H1 (cell line): ENCODE measurements around the gene ARHGEF12. TPM values are rescaled to one million over a fixed set of nuclear protein-coding genes. Genes with fewer than 3 reads are reported as not detected.

ENCODE experiments used
- CTCF ChIA-PET: fragments of 300-600 bp; sonication (Branson Sonifier 250); formaldehyde crosslinking; loops from one replicate; lab custom pipeline; 2021; ENCODE audit not compliant: partially characterized antibody; lab: Charles Lee
- POLR2A ChIA-PET: fragments of 300-600 bp; sonication (Branson Sonifier 250); formaldehyde crosslinking; loops from one replicate; lab custom pipeline; 2021; ENCODE audit warnings: inconsistent platforms; ENCODE audit not compliant: partially characterized antibody; lab: Charles Lee
- DNase-seq, 2 experiments: peaks; one replicate each; pipeline versions ENCODE4 v3.0.0 to v3.0.0-alpha.2; 2010 to 2022; ENCODE audit warnings: low spot score in 2 of 2, low read depth in 1 of 2, mixed read lengths in 1 of 2
- FAIRE-seq: peaks from 2 replicates; lab custom pipeline; 2011; peaks lifted over from hg19 to GRCh38; lab: Jason Lieb, UNC
- H2AFZ ChIP-seq: 2 replicates; pipeline ENCODE4 v1.8.1; 2012; ENCODE audit warnings: low read length, inconsistent platforms
- H2AK5ac ChIP-seq: 2 replicates; pipeline ENCODE4 v1.6.1; 2013; ENCODE audit warnings: low read depth, low read length
- H2BK120ac ChIP-seq: replicated peaks from 2 replicates; pipeline ENCODE3; 2013; ENCODE audit warnings: low read depth, low read length, inconsistent platforms
- H2BK12ac ChIP-seq: 2 replicates; pipeline ENCODE4 v1.6.1; 2013; ENCODE audit warnings: low read depth, low read length
- H2BK15ac ChIP-seq: 2 replicates; pipeline ENCODE4 v1.6.1; 2013; ENCODE audit warnings: low read length
- H2BK20ac ChIP-seq: 2 replicates; pipeline ENCODE4 v1.6.1; 2013; ENCODE audit warnings: low read length
- H2BK5ac ChIP-seq: 2 replicates; pipeline ENCODE4 v1.6.1; 2013; ENCODE audit warnings: low read depth, low read length
- H3K14ac ChIP-seq: 2 replicates; pipeline ENCODE4 v1.6.1; 2013; ENCODE audit warnings: inconsistent platforms; ENCODE audit not compliant: insufficient read length
- H3K18ac ChIP-seq: 2 replicates; pipeline ENCODE4 v1.6.1; 2013; ENCODE audit warnings: low read length; ENCODE audit errors: extremely low read depth
- H3K23ac ChIP-seq: 2 replicates; pipeline ENCODE4 v1.6.1; 2013; ENCODE audit warnings: inconsistent platforms; ENCODE audit not compliant: insufficient read length
- H3K23me2 ChIP-seq: 2 replicates; pipeline ENCODE4 v1.6.1; 2013; ENCODE audit warnings: low read depth, low read length
- H3K27ac ChIP-seq: 2 replicates; pipeline ENCODE4 v1.6.1; 2011; ENCODE audit warnings: low read depth, low read length, inconsistent platforms
- H3K27me3 ChIP-seq, 4 experiments: replicated peaks in 1 of 4; 1 replicate in 1 of 4; 2 replicates in 3 of 4; pipeline versions ENCODE4 v1.6.1 to v1.8.1; 2011 to 2013; ENCODE audit warnings: low read length in 3 of 4, mild to moderate bottlenecking in 3 of 4, inconsistent platforms in 2 of 4, mixed read lengths in 2 of 4, moderate library complexity in 1 of 4; ENCODE audit not compliant: control insufficient read depth in 3 of 4, insufficient read depth in 3 of 4; ENCODE audit errors: extremely low read depth in 1 of 4
- H3K36me3 ChIP-seq, 4 experiments: 2 replicates each; pipeline versions ENCODE4 v1.6.1 to v1.8.1; 2011 to 2013; ENCODE audit warnings: mild to moderate bottlenecking in 4 of 4, low read length in 3 of 4, moderate library complexity in 2 of 4, control low read depth in 1 of 4, inconsistent platforms in 1 of 4; ENCODE audit not compliant: insufficient read depth in 4 of 4, control insufficient read depth in 2 of 4
- H3K4ac ChIP-seq: replicated peaks from 2 replicates; pipeline ENCODE3; 2013; ENCODE audit warnings: low read length, low read depth, mixed read lengths, inconsistent platforms; ENCODE audit not compliant: insufficient read length
- H3K4me1 ChIP-seq, 4 experiments: replicated peaks in 1 of 4; 1 replicate in 1 of 4; 2 replicates in 3 of 4; pipeline versions ENCODE4 v1.6.1 to v1.8.1; 2011 to 2013; ENCODE audit warnings: low read length in 3 of 4, inconsistent platforms in 2 of 4, mixed read lengths in 1 of 4; ENCODE audit not compliant: insufficient read depth in 4 of 4, control insufficient read depth in 3 of 4
- H3K4me2 ChIP-seq, 2 experiments: 2 replicates each; pipeline versions ENCODE4 v1.6.1 to v1.8.1; 2011 to 2013; ENCODE audit warnings: low read depth in 2 of 2, low read length in 2 of 2, control low read depth in 1 of 2, inconsistent platforms in 1 of 2, mild to moderate bottlenecking in 1 of 2; ENCODE audit not compliant: insufficient read depth in 1 of 2
- H3K4me3 ChIP-seq, 4 experiments: fragments of 200-600, 300-600 bp in 1 of 4; sonication (generic), shearing (Covaris generic), sonication (Bioruptor Twin) in 1 of 4; 2 replicates each; pipeline versions ENCODE4 v1.5.1 to v1.8.1; 2011 to 2016; ENCODE audit warnings: low read length in 4 of 4, low read depth in 3 of 4, control low read depth in 2 of 4, inconsistent platforms in 2 of 4, mild to moderate bottlenecking in 2 of 4, mixed read lengths in 1 of 4, moderate library complexity in 1 of 4; ENCODE audit not compliant: insufficient read depth in 2 of 4; ENCODE audit errors: extremely low read depth in 1 of 4
- H3K56ac ChIP-seq: replicated peaks from 2 replicates; pipeline ENCODE3; 2013; ENCODE audit warnings: low read depth, mild to moderate bottlenecking, mixed read lengths, low read length, inconsistent platforms; ENCODE audit not compliant: insufficient read length
- H3K79me1 ChIP-seq: 2 replicates; pipeline ENCODE4 v1.6.1; 2013; ENCODE audit warnings: low read depth, low read length, control low read depth
- H3K79me2 ChIP-seq, 2 experiments: 2 replicates each; pipeline versions ENCODE4 v1.6.1 to v1.8.1; 2012 to 2013; ENCODE audit warnings: low read length in 2 of 2, mild to moderate bottlenecking in 2 of 2, inconsistent platforms in 1 of 2; ENCODE audit not compliant: insufficient read depth in 2 of 2, control insufficient read depth in 1 of 2
- H3K9ac ChIP-seq, 4 experiments: replicated peaks in 1 of 4; 1 replicate in 1 of 4; 2 replicates in 3 of 4; pipeline versions ENCODE4 v1.6.1 to v1.8.1; 2011 to 2013; ENCODE audit warnings: low read depth in 3 of 4, low read length in 3 of 4, control low read depth in 2 of 4, mild to moderate bottlenecking in 2 of 4, moderate library complexity in 2 of 4, inconsistent platforms in 1 of 4; ENCODE audit errors: extremely low read depth in 1 of 4
- H3K9me3 ChIP-seq, 2 experiments: 2 replicates each; pipeline versions ENCODE4 v1.6.1 to v1.8.1; 2012 to 2013; ENCODE audit warnings: mild to moderate bottlenecking in 2 of 2, moderate library complexity in 2 of 2, control low read depth in 1 of 2, inconsistent platforms in 1 of 2, low read depth in 1 of 2, low read length in 1 of 2, mixed read lengths in 1 of 2; ENCODE audit not compliant: insufficient read depth in 2 of 2
- H4K20me1 ChIP-seq, 2 experiments: replicated peaks in 1 of 2; 2 replicates each; pipeline versions ENCODE3 to v1.8.1; 2011 to 2013; ENCODE audit warnings: inconsistent platforms in 2 of 2, low read length in 2 of 2, mild to moderate bottlenecking in 1 of 2; ENCODE audit not compliant: insufficient read depth in 2 of 2, control insufficient read depth in 1 of 2
- H4K5ac ChIP-seq: 2 replicates; pipeline ENCODE4 v1.6.1; 2013; ENCODE audit warnings: low read length, low read depth, mixed read lengths, inconsistent platforms; ENCODE audit not compliant: insufficient read length
- H4K8ac ChIP-seq: 2 replicates; pipeline ENCODE4 v1.8.0; 2013; ENCODE audit warnings: mild to moderate bottlenecking, moderate library complexity, low read length, inconsistent platforms; ENCODE audit not compliant: insufficient read depth; ENCODE audit errors: extremely low read depth
- H4K91ac ChIP-seq: replicated peaks from 2 replicates; pipeline ENCODE3; 2013; ENCODE audit warnings: low read length, mixed read lengths, inconsistent platforms; ENCODE audit not compliant: insufficient read length
- EP300 ChIP-seq, 2 experiments: IDR thresholded peaks; 1 replicate in 1 of 2; 2 replicates in 1 of 2; pipeline ENCODE4 v1.6.1; 2011 to 2012; ENCODE audit warnings: low read depth in 2 of 2, low read length in 2 of 2, mild to moderate bottlenecking in 2 of 2, borderline replicate concordance in 1 of 2, inconsistent platforms in 1 of 2, moderate library complexity in 1 of 2
- HDAC6 ChIP-seq: IDR thresholded peaks from one replicate; pipeline ENCODE4 v1.7.1; 2012; ENCODE audit warnings: low read depth, mild to moderate bottlenecking, inconsistent platforms, low read length, moderate library complexity
- RBBP5 ChIP-seq: IDR thresholded peaks from 2 replicates; pipeline ENCODE4 v1.7.1; 2012; ENCODE audit warnings: low read depth, mild to moderate bottlenecking, inconsistent platforms, low read length, moderate library complexity, borderline replicate concordance
- RNF2 ChIP-seq: fragments of 200-900, 300-1000 bp; sonication (generic); IDR thresholded peaks from 2 replicates; pipeline ENCODE4 v1.7.1; 2016; ENCODE audit warnings: borderline replicate concordance, low read depth, mild to moderate bottlenecking, antibody characterized with exemption, low read length; ENCODE audit not compliant: poor library complexity, severe bottlenecking; ENCODE audit errors: missing control alignments
- SP4 ChIP-seq: IDR thresholded peaks from 2 replicates; pipeline ENCODE4 v1.6.1; 2012; ENCODE audit warnings: low read length, inconsistent platforms
- TCF12 ChIP-seq: IDR thresholded peaks from 2 replicates; pipeline ENCODE4 v1.6.1; 2011; ENCODE audit warnings: low read depth, mild to moderate bottlenecking, low read length
- WGBS, 2 experiments: shearing (Covaris generic) in 1 of 2; methylation state at CpG; one replicate each; pipeline versions ENCODE4 v1.1.6 to v1.1.7; 2013 to 2015; ENCODE audit warnings: low lambda C conversion rate in 2 of 2, mixed read lengths in 2 of 2, inconsistent platforms in 1 of 2, low coverage in 1 of 2, missing lambda C conversion rate in 1 of 2; ENCODE audit not compliant: insufficient replicate concordance in 2 of 2, insufficient coverage in 1 of 2, insufficient read length in 1 of 2; ENCODE audit errors: extremely low coverage in 1 of 2, missing lambda C conversion rate in 1 of 2; 5-methylcytosine and 5-hydroxymethylcytosine counted together
- polyA plus RNA-seq, 7 experiments: library from polyadenylated mRNA; depleted of rRNA in 3 of 7; stranded (reverse) in 5 of 7; unstranded in 2 of 7; fragments of >200 nt in 5 of 7; fragments of 200-250 nt in 2 of 7; gene quantifications; 1 replicate in 5 of 7; 2 replicates in 1 of 7; 4 replicates in 1 of 7; pipeline versions ENCODE4 v1.2.1 to v1.2.3, GENCODE V29; 2011 to 2013; ENCODE audit warnings: missing spikeins in 2 of 7, mixed read lengths in 2 of 7
- total RNA-seq: library from RNA; stranded (reverse); fragmentation: NEBNext Ultra II Directional; extraction: Animal tissue kit (Norgen Biotek cat#: 25700); gene quantifications from 2 replicates; pipeline ENCODE4 v1.2.1, GENCODE V29; 2021
- TF ChIP-seq, protein P1 (sequence below), 3 experiments: IDR thresholded peaks; 1 replicate in 2 of 3; 2 replicates in 1 of 3; pipeline versions ENCODE4 v1.5.1 to v1.6.1; 2011; ENCODE audit warnings: low read length in 3 of 3, mild to moderate bottlenecking in 3 of 3, inconsistent platforms in 2 of 3, low read depth in 1 of 3, moderate library complexity in 1 of 3; ENCODE audit not compliant: insufficient read depth in 1 of 3; ENCODE audit errors: control extremely low read depth in 1 of 3

Gene ARHGEF12
- total and polyA plus RNA-seq, 2 of the 8 experiments (the other 6 are each of a cell fraction or from before 2014, with no cell fraction given), result 5.1 to 33.7 TPM

DNA sequence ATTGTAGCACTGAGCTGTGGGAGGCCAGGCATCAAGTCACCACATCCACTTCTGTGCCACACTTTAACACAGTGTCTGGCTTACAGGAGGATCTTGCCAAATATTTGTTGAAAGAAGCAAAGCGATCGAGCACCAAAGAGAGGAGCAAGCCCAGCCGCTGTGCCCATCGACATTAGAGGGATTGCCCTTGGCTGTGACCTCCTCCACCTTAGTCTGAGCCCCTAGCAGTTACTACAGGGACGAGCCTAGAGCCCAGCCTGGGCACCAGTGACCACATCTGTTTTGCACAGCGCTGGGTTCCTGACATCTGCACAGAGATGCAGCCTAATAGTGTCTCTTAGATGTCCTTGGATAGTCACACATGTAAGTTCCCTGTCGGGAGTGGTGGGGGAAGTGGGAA, 193.0 kb downstream of the ARHGEF12 start:
- ChIA-PET POLR2A (interaction anchor here (0.6 kb wide), 1 partner anchor 63 kb away, joined by 3 read pairs; no protein-coding TSS in a partner anchor), CTCF (interaction anchor here (0.9 to 2.6 kb wide), 3 partner anchors 7 to 535 kb away, joined by 3 to 12 read pairs (median 3); no protein-coding TSS in a partner anchor)
- H4K5ac ChIP-seq, result no peak overlapping the region
- H3K79me1 ChIP-seq, result no peaks in the 10 kb centered on the region
- H3K9me3 ChIP-seq, result peaks cover 0 to 3% of the 10 kb centered on the region in 2 experiments; a peak in 1 of 4 replicates
- H2BK15ac ChIP-seq, result peak overlapping the region; percentile 75; the same call in 1 of the 2 replicates
- H3K18ac ChIP-seq, result no peak overlapping the region
- no peaks in the 10 kb centered on the region for H3K36me3 ChIP-seq
- H4K20me1 ChIP-seq, result no peaks in the 10 kb centered on the region
- no peak overlapping the region for H3K4me2 ChIP-seq
- H4K8ac ChIP-seq, result no peak overlapping the region
- no peak overlapping the region for H2BK120ac ChIP-seq
- FAIRE-seq (no peak), DNase-seq (no peak)
- no peak overlapping the region for H2BK20ac ChIP-seq
- H3K14ac ChIP-seq, result no peak overlapping the region
- WGBS, 2 experiments, result 92% methylated on average over 7 of the region's 7 CpGs; no CpG with 5 or more reads in 1 of the 2 experiments
- no peak overlapping the region for H4K91ac ChIP-seq
- H3K23ac ChIP-seq, result no peak overlapping the region
- H2AK5ac ChIP-seq, result peak overlapping the region; percentile 92; the same call in 1 of the 2 replicates
- TF ChIP-seq RNF2, result no peak
- TF ChIP-seq, protein P1, sequence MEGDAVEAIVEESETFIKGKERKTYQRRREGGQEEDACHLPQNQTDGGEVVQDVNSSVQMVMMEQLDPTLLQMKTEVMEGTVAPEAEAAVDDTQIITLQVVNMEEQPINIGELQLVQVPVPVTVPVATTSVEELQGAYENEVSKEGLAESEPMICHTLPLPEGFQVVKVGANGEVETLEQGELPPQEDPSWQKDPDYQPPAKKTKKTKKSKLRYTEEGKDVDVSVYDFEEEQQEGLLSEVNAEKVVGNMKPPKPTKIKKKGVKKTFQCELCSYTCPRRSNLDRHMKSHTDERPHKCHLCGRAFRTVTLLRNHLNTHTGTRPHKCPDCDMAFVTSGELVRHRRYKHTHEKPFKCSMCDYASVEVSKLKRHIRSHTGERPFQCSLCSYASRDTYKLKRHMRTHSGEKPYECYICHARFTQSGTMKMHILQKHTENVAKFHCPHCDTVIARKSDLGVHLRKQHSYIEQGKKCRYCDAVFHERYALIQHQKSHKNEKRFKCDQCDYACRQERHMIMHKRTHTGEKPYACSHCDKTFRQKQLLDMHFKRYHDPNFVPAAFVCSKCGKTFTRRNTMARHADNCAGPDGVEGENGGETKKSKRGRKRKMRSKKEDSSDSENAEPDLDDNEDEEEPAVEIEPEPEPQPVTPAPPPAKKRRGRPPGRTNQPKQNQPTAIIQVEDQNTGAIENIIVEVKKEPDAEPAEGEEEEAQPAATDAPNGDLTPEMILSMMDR (IDR thresholded peaks at IDR 0.05; ENCODE audit: control extremely low read depth in 1 of 3, insufficient read depth in 1 of 3, low read depth in 1 of 3, low read length in 3 of 3), result peak in 1 of 3 experiments; percentile 8; a peak in 1 of 4 replicates
- TF ChIP-seq HDAC6, result no peak
- TF ChIP-seq EP300 (IDR thresholded peaks at IDR 0.05; ENCODE audit: borderline replicate concordance in 1 of 2, low read depth in 2 of 2, low read length in 2 of 2), result no peak
- TF ChIP-seq SP4, result no peak
- no peak for TF ChIP-seq TCF12
- TF ChIP-seq RBBP5, result no peak
- H2AFZ ChIP-seq, result no peak overlapping the region
- H3K4me3 ChIP-seq, result no peak overlapping the region
- H3K23me2 ChIP-seq, result no peaks in the 10 kb centered on the region; the same call in 1 of the 2 replicates
- H3K27ac ChIP-seq, result no peak overlapping the region
- H2BK5ac ChIP-seq, result no peak overlapping the region
- H3K56ac ChIP-seq, result no peak overlapping the region
- H3K9ac ChIP-seq, result no peak overlapping the region
- H2BK12ac ChIP-seq, result peak overlapping the region; percentile 39; the same call in 1 of the 2 replicates
- no peaks in the 10 kb centered on the region for H3K79me2 ChIP-seq
- no peaks in the 10 kb centered on the region; a peak in 2 of 7 replicates for H3K27me3 ChIP-seq
- peaks cover 0 to 16% (median 10%) of the 10 kb centered on the region in 4 experiments; a peak in 6 of 7 replicates for H3K4me1 ChIP-seq
- H3K4ac ChIP-seq, result no peak overlapping the region
